Endothelial cell of umbilical vein (primary cell): ENCODE results near the gene SCN1B. TPM values are rescaled to one million over a fixed set of nuclear protein-coding genes. Genes with fewer than 3 reads are reported as not detected.

Experiments used
- BruUV-seq: library from RNA; stranded (reverse); fragments of 400-500 nt; replicated peaks from 2 replicates; lab custom pipeline; 2021; lab: Mats Ljungman, UMichigan
- CTCF ChIA-PET: fragments of 300-600, 350-600 bp; sonication (Branson Sonifier 250); formaldehyde crosslinking; loops from one replicate; lab custom pipeline; 2021; ENCODE audit warnings: antibody characterized with exemption, inconsistent platforms; lab: Charles Lee
- POLR2A ChIA-PET: fragments of 300-600, 350-600 bp; sonication (Branson Sonifier 250); formaldehyde crosslinking; loops from one replicate; lab custom pipeline; 2021; ENCODE audit warnings: antibody characterized with exemption, inconsistent platforms; lab: Charles Lee
- DNase-seq: peaks from one replicate; pipeline ENCODE4 v3.0.0-alpha.2; 2011; ENCODE audit warnings: low read depth, low spot score
- FAIRE-seq: peaks from 2 replicates; lab custom pipeline; 2011; peaks lifted over from hg19 to GRCh38; lab: Jason Lieb, UNC
- H2AFZ ChIP-seq: 2 replicates; pipeline ENCODE4 v1.6.0; 2012; ENCODE audit warnings: low read depth, low read length, control low read depth, inconsistent platforms
- H3K27ac ChIP-seq: 2 replicates; pipeline ENCODE4 v1.5.1; 2011; ENCODE audit warnings: low read depth, mild to moderate bottlenecking, control low read depth, low read length, moderate library complexity; ENCODE audit not compliant: insufficient read depth
- H3K27me3 ChIP-seq, 2 experiments: 2 replicates each; pipeline versions ENCODE4 v1.6.0 to v1.6.1; 2011; ENCODE audit warnings: low read length in 2 of 2, mixed read lengths in 1 of 2; ENCODE audit not compliant: control insufficient read depth in 2 of 2, insufficient read depth in 2 of 2
- H3K36me3 ChIP-seq, 2 experiments: 2 replicates in 1 of 2; 3 replicates in 1 of 2; pipeline ENCODE4 v1.5.1; 2011; ENCODE audit warnings: low read length in 2 of 2, mild to moderate bottlenecking in 1 of 2, moderate library complexity in 1 of 2; ENCODE audit not compliant: control insufficient read depth in 2 of 2, insufficient read depth in 2 of 2; ENCODE audit errors: extremely low read depth in 1 of 2
- H3K4me1 ChIP-seq: 3 replicates; pipeline ENCODE4 v1.5.1; 2011; ENCODE audit warnings: mild to moderate bottlenecking, low read length; ENCODE audit not compliant: control insufficient read depth, insufficient read depth; ENCODE audit errors: extremely low read depth
- H3K4me2 ChIP-seq: 2 replicates; pipeline ENCODE4 v1.6.1; 2011; ENCODE audit warnings: low read length, control low read depth, mixed read lengths; ENCODE audit not compliant: insufficient read depth
- H3K4me3 ChIP-seq, 3 experiments: fragments of 200-600 bp in 1 of 3; sonication (generic), shearing (Covaris generic) in 1 of 3; replicated peaks in 1 of 3; 2 replicates each; pipeline ENCODE4 v1.5.1; 2011 to 2016; ENCODE audit warnings: control low read depth in 3 of 3, low read length in 3 of 3, mild to moderate bottlenecking in 2 of 3, inconsistent platforms in 1 of 3, low read depth in 1 of 3, moderate library complexity in 1 of 3; ENCODE audit not compliant: insufficient read depth in 1 of 3
- H3K79me2 ChIP-seq: 2 replicates; pipeline ENCODE4 v1.6.0; 2012; ENCODE audit warnings: low read length, inconsistent platforms; ENCODE audit not compliant: control insufficient read depth, insufficient read depth
- H3K9ac ChIP-seq: replicated peaks from 2 replicates; pipeline ENCODE3; 2011; ENCODE audit warnings: low read length, control low read depth; ENCODE audit not compliant: insufficient read depth; ENCODE audit errors: extremely low read depth
- H3K9me1 ChIP-seq: replicated peaks from 3 replicates; pipeline ENCODE4 v1.6.0; 2011; ENCODE audit warnings: mild to moderate bottlenecking, low read length; ENCODE audit not compliant: control insufficient read depth, insufficient read depth; ENCODE audit errors: extremely low read depth
- H3K9me3 ChIP-seq: replicated peaks from 2 replicates; pipeline ENCODE4 v1.5.1; 2012; ENCODE audit warnings: low read length, inconsistent platforms; ENCODE audit not compliant: control insufficient read depth, insufficient read depth
- H4K20me1 ChIP-seq: replicated peaks from 2 replicates; pipeline ENCODE3; 2011; ENCODE audit warnings: mild to moderate bottlenecking, low read length; ENCODE audit not compliant: control insufficient read depth, insufficient read depth; ENCODE audit errors: extremely low read depth
- CTCF ChIP-seq, 2 donors: IDR thresholded peaks; 1 replicate in 1 of 2; 2 replicates in 1 of 2; pipeline ENCODE4 v1.5.1; 2011; ENCODE audit warnings: low read length in 2 of 2, mild to moderate bottlenecking in 2 of 2, moderate library complexity in 2 of 2, control low read depth in 1 of 2, inconsistent platforms in 1 of 2, low read depth in 1 of 2; ENCODE audit not compliant: insufficient read depth in 1 of 2; ENCODE audit errors: extremely low read depth in 1 of 2
- EZH2 ChIP-seq: IDR thresholded peaks from 2 replicates; pipeline ENCODE4 v1.6.1; 2012; ENCODE audit warnings: borderline replicate concordance, low read depth, mild to moderate bottlenecking, moderate library complexity, low read length, inconsistent platforms; ENCODE audit not compliant: severe bottlenecking
- FOS ChIP-seq: IDR thresholded peaks from 2 replicates; pipeline ENCODE4 v1.6.1; 2011; ENCODE audit warnings: mild to moderate bottlenecking, low read length, moderate library complexity, borderline replicate concordance; ENCODE audit not compliant: insufficient read depth
- GATA2 ChIP-seq: IDR thresholded peaks from 2 replicates; pipeline ENCODE4 v1.7.0; 2011; ENCODE audit warnings: low read depth, mild to moderate bottlenecking, moderate library complexity, mixed read lengths, low read length; ENCODE audit not compliant: insufficient read length, insufficient read depth
- JUN ChIP-seq: IDR thresholded peaks from 2 replicates; pipeline ENCODE4 v1.6.1; 2011; ENCODE audit warnings: borderline replicate concordance, low read depth; ENCODE audit not compliant: insufficient read length, insufficient read depth
- MAX ChIP-seq: IDR thresholded peaks from 2 replicates; pipeline ENCODE4 v1.6.1; 2011; ENCODE audit not compliant: insufficient read depth, insufficient read length
- MYC ChIP-seq: IDR thresholded peaks from one replicate; pipeline ENCODE4 v1.6.1; 2011; ENCODE audit warnings: mild to moderate bottlenecking, low read depth, low read length
- POLR2A ChIP-seq: IDR thresholded peaks from 2 replicates; pipeline ENCODE4 v1.6.1; 2012; ENCODE audit warnings: low read depth, mild to moderate bottlenecking, control low read depth, low read length
- POLR2AphosphoS5 ChIP-seq: IDR thresholded peaks from 2 replicates; pipeline ENCODE4 v1.6.1; 2012; ENCODE audit warnings: low read depth, mild to moderate bottlenecking, control low read depth, low read length, moderate library complexity; ENCODE audit not compliant: insufficient read depth
- dilution Hi-C: fragments of 300-500 bp; cut with MboI; formaldehyde crosslinking; loops from one replicate; pipeline ENCODE4 v1.15.0; 2019; ENCODE audit warnings: low sequenced_read_pairs; ENCODE audit not compliant: extremely low pct_ligation_motif_present
- intact Hi-C: fragments of 100-400 bp; cut with micrococcal nuclease; formaldehyde crosslinking; loops from one replicate; pipeline ENCODE4 v1.10.0; 2022
- polyA plus RNA-seq, 4 experiments: library from polyadenylated mRNA; depleted of rRNA in 3 of 4; stranded (reverse) in 3 of 4; unstranded in 1 of 4; fragments of >200 nt; gene quantifications; 2 replicates each; pipeline versions ENCODE4 v1.2.1 to v1.2.3, GENCODE V29; 2011 to 2012; ENCODE audit warnings: missing spikeins in 1 of 4
- total RNA-seq: library from RNA; stranded (reverse); gene quantifications from 2 replicates; pipeline ENCODE4 v1.2.3, GENCODE V29; 2021

SCN1B gene
- total and polyA plus RNA-seq, 2 donors (not counting 3 experiments of a cell fraction or from before 2014, with no cell fraction given): 11.2 to 14.2 TPM

- ChIA-PET POLR2A (interaction anchor here (1.3 kb wide), 1 partner anchor 14 kb away, joined by 3 read pairs; no protein-coding TSS in a partner anchor), CTCF (interaction anchor here (0.8 to 4.4 kb wide), 4 partner anchors 10 to 27 kb away, joined by 3 to 40 read pairs (median 10); no protein-coding TSS in a partner anchor)
- no peak for TF ChIP-seq CTCF (IDR thresholded peaks at IDR 0.05; ENCODE audit: extremely low read depth in 1 of 2, insufficient read depth in 1 of 2, low read depth in 1 of 2, low read length in 2 of 2)
- no peak for TF ChIP-seq MAX
- TF ChIP-seq EZH2: no peak
- TF ChIP-seq POLR2A: no peak
- TF ChIP-seq JUN: no peak
- TF ChIP-seq MYC: no peak
- TF ChIP-seq GATA2: no peak
- no peak for TF ChIP-seq FOS
- no peak for TF ChIP-seq POLR2AphosphoS5
- H3K4me1 ChIP-seq: peaks cover 60% of the 10 kb centered on the region
- FAIRE-seq (no peak), DNase-seq (no peak)
- no TSS peak for BruUV-seq
- H3K27ac ChIP-seq: no peak overlapping the region
- H3K27me3 ChIP-seq: no peaks in the 10 kb centered on the region
- no peaks in the 10 kb centered on the region for H3K9me1 ChIP-seq
- H3K9me3 ChIP-seq: no peaks in the 10 kb centered on the region
- intact Hi-C loops (loop anchor here (1.0 to 10.0 kb wide), 3 partner anchors 27 to 75 kb away; partner anchors contain the start of gene ZNF30), dilution Hi-C loops (no loop called here)
- H3K4me3 ChIP-seq: peak overlapping the region in 2 of 3 experiments; percentile 75 to 83
- H3K9ac ChIP-seq: no peak overlapping the region
- H3K36me3 ChIP-seq: peaks cover 1 to 4% of the 10 kb centered on the region in 2 experiments
- H3K4me2 ChIP-seq: no peak overlapping the region
- no peak overlapping the region for H2AFZ ChIP-seq
- H3K79me2 ChIP-seq: peaks cover 44% of the 10 kb centered on the region
- no peaks in the 10 kb centered on the region for H4K20me1 ChIP-seq
Measured at GRCh38 chr19:35000338-35000646, 30.0 kb upstream of the SCN1B start.
